Loucy (cell line): ENCODE measurements around the gene CASR.

Source experiments
- CTCF ChIP-seq: fragments of 200-600 bp; sonication (generic); conservative IDR thresholded peaks from 2 replicates; pipeline ENCODE4 v1.5.1; 2014; ENCODE audit warnings: mild to moderate bottlenecking, antibody characterized with exemption, low read length
- EZH2phosphoT487 ChIP-seq: fragments of 200-600 bp; IDR thresholded peaks from 2 replicates; pipeline ENCODE4 v1.6.1; 2018; ENCODE audit warnings: antibody characterized with exemption, mild to moderate bottlenecking, moderate library complexity, borderline replicate concordance

GRCh38 chr3:122190525-122190924 lies 7.1 kb downstream of the CASR start:
- no peak for TF ChIP-seq CTCF
- no peak for TF ChIP-seq EZH2phosphoT487
